ENCODE measurements around the gene DHRSX.

The DHRSX gene

GRCh38 chrX:2451501-2452316 is 49.1 kb downstream of the DHRSX start:
- no peak for TF ChIP-seq CTCF (IDR thresholded peaks at IDR 0.05; ENCODE audit: low read depth, low read length)
- no peak for TF ChIP-seq MAX (IDR thresholded peaks at IDR 0.05; ENCODE audit: low read depth, low read length)
- peak; percentile 15 for DNase-seq (ENCODE audit: low read depth)
- H3K4me3 ChIP-seq (ENCODE audit: low read depth, low read length), result no peak overlapping the region

DNA sequence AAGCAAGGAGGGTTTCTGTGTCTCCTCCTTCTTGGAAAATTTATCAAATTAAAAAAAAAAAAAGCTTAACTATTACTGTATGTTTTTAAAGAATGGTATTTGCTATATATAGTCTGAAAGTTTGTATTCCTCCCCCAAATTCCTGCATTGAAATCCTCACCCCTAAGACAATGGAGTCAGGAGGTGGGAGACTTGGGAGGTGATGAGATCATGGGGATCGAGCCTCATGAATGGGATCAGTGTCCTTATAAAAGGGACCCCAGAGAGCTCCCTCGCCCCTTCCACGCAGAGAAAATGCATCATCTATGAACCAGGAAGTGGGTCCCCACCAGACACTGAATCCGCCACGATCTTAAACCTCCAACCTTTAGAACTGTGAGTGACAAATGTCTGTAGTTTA is 50.1 kb downstream of the DHRSX start:
- DNase-seq (ENCODE audit: low read depth), result no peak
- no peak overlapping the region for H3K4me3 ChIP-seq (ENCODE audit: low read depth, low read length)
- no peak for TF ChIP-seq CTCF (IDR thresholded peaks at IDR 0.05; ENCODE audit: low read depth, low read length)
- no peak for TF ChIP-seq POLR2A (IDR thresholded peaks at IDR 0.05; ENCODE audit: extremely low read depth, insufficient read length)
- no peak for TF ChIP-seq MYC (IDR thresholded peaks at IDR 0.05; ENCODE audit: low read depth, low read length)
- TF ChIP-seq MAX (IDR thresholded peaks at IDR 0.05; ENCODE audit: low read depth, low read length), result no peak

- TF ChIP-seq MAX (IDR thresholded peaks at IDR 0.05; ENCODE audit: low read depth, low read length), result no peak
- no peak for TF ChIP-seq POLR2A (IDR thresholded peaks at IDR 0.05; ENCODE audit: extremely low read depth, insufficient read length)
- no peak for TF ChIP-seq MYC (IDR thresholded peaks at IDR 0.05; ENCODE audit: low read depth, low read length)
- no peak for TF ChIP-seq CTCF (IDR thresholded peaks at IDR 0.05; ENCODE audit: low read depth, low read length)
- peak; percentile 4 for DNase-seq (ENCODE audit: low read depth)
- no peak overlapping the region for H3K4me3 ChIP-seq (ENCODE audit: low read depth, low read length)
Measured at GRCh38 chrX:2449135-2449886, 51.5 kb downstream of the DHRSX start.

DNA sequence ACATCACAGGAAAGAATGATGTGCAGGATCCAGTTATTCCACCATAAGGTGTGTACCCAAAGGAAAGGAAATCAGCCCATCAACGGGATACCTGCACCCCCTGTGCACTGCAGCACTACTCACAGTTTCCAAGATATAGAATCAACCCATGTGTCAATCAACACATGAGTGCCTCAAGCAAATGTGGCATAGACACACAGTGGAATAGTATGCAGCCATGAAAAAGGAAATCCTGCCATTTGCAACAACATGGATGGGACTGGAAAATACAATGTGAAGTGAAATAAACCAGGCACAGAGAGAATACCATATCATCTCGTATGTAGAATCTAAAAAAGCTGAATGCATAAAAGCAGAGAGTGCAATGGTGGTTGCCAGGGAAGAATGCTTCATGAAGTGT is 53.3 kb downstream of the DHRSX start:
- no peak overlapping the region for H3K4me3 ChIP-seq (ENCODE audit: low read depth, low read length)
- no peak for DNase-seq (ENCODE audit: low read depth)
- TF ChIP-seq CTCF (IDR thresholded peaks at IDR 0.05; ENCODE audit: low read depth, low read length), result no peak
- TF ChIP-seq MAX (IDR thresholded peaks at IDR 0.05; ENCODE audit: low read depth, low read length), result no peak
- no peak for TF ChIP-seq POLR2A (IDR thresholded peaks at IDR 0.05; ENCODE audit: extremely low read depth, insufficient read length)
- no peak for TF ChIP-seq MYC (IDR thresholded peaks at IDR 0.05; ENCODE audit: low read depth, low read length)

DNA sequence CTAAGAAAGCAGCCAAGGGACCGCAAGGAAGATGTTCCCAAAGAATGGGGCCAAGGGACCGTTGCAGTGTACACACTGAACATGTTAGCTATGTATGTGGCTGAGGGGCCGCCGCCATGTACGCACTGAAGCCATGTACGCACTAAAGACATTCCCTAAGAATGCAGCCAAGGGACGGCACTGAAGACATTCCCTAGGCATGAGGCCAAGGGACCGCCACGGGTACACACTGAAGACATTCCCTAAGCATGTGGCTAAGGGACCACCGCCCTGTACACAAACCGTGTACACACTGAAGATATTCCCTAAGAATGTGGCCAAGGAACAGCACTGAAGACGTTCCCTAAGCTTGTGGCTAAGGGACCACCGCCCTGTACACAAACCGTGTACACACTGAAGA is 54.0 kb downstream of the DHRSX start:
- H3K4me3 ChIP-seq (ENCODE audit: low read depth, low read length), result no peak overlapping the region
- no peak for DNase-seq (ENCODE audit: low read depth)
- TF ChIP-seq MYC (IDR thresholded peaks at IDR 0.05; ENCODE audit: low read depth, low read length) (no peak), MAX (IDR thresholded peaks at IDR 0.05; ENCODE audit: low read depth, low read length) (no peak), CTCF (IDR thresholded peaks at IDR 0.05; ENCODE audit: low read depth, low read length) (no peak), POLR2A (IDR thresholded peaks at IDR 0.05; ENCODE audit: extremely low read depth, insufficient read length) (no peak)

All from NB4 (cell line).